HCT116 (cell line): ENCODE results near the gene CORO7. TPM values are rescaled to one million over a fixed set of nuclear protein-coding genes. Genes with fewer than 3 reads are reported as not detected.

Experiments
- ATAC-seq: fragments of 200-7000 bp; cut with Tn5 transposase; 2 replicates; pipeline ENCODE4 v1.9.1; 2020; ENCODE audit warnings: mild to moderate bottlenecking, moderate library complexity
- BruUV-seq: library from RNA; stranded (reverse); fragments of 400-500 nt; replicated peaks from 2 replicates; lab custom pipeline; 2021; lab: Mats Ljungman, UMichigan
- CTCF ChIA-PET: fragments of 300-600 bp; sonication (Branson Sonifier 250); formaldehyde crosslinking; loops from one replicate; lab custom pipeline; 2021; ENCODE audit warnings: antibody characterized with exemption; lab: Charles Lee
- POLR2A ChIA-PET: fragments of 300-600, 350-600 bp; sonication (Branson Sonifier 250); formaldehyde crosslinking; loops from one replicate; lab custom pipeline; 2021; ENCODE audit warnings: antibody characterized with exemption; lab: Charles Lee
- RAD21 ChIA-PET, 2 experiments: fragments of 300-600 bp; sonication (Branson Sonifier 250); formaldehyde crosslinking; loops; one replicate each; lab custom pipeline; 2023; ENCODE audit warnings: low total read pairs in 2 of 2; ENCODE audit not compliant: uncharacterized antibody in 2 of 2, unreplicated experiment in 2 of 2, low non-redundant PET in 1 of 2; lab: Charles Lee
- DNase-seq: peaks from one replicate; pipeline ENCODE4 v3.0.0-alpha.2; 2010; ENCODE audit warnings: low read depth, low spot score
- H2AFZ ChIP-seq: fragments of 200-600 bp; shearing (Covaris generic), sonication (generic); 2 replicates; pipeline ENCODE4 v1.6.1; 2017; ENCODE audit warnings: low read depth, mixed run types, mixed read lengths, antibody characterized with exemption, low read length; ENCODE audit not compliant: poor library complexity, severe bottlenecking
- H3K27ac ChIP-seq: 2 replicates; pipeline ENCODE4 v1.5.1; 2012; ENCODE audit warnings: low read depth, low read length
- H3K27me3 ChIP-seq: fragments of 200-600 bp; sonication (generic); 2 replicates; pipeline ENCODE4 v1.6.1; 2016; ENCODE audit warnings: mixed run types, low read length, mixed read lengths; ENCODE audit not compliant: insufficient read depth
- H3K36me3 ChIP-seq, 2 experiments: fragments of 200-500 bp in 1 of 2; fragments of 200-600 bp in 1 of 2; sonication (Bioruptor generic) in 1 of 2; sonication (generic) in 1 of 2; 2 replicates each; pipeline versions ENCODE4 v1.5.1 to v1.6.1; 2014 to 2016; ENCODE audit warnings: low read length in 2 of 2, inconsistent platforms in 1 of 2, mixed read lengths in 1 of 2, mixed run types in 1 of 2; ENCODE audit not compliant: insufficient read depth in 2 of 2, control insufficient read depth in 1 of 2
- H3K4me1 ChIP-seq, 2 experiments: fragments of 200-600 bp in 1 of 2; sonication (generic) in 1 of 2; 2 replicates each; pipeline versions ENCODE4 v1.5.1 to v1.6.1; 2012 to 2017; ENCODE audit warnings: low read length in 2 of 2, inconsistent platforms in 1 of 2, mild to moderate bottlenecking in 1 of 2, mixed read lengths in 1 of 2, mixed run types in 1 of 2, moderate library complexity in 1 of 2; ENCODE audit not compliant: insufficient read depth in 2 of 2, control insufficient read depth in 1 of 2
- H3K4me2 ChIP-seq: fragments of 200-600 bp; sonication (generic); 2 replicates; pipeline ENCODE4 v1.6.1; 2017; ENCODE audit warnings: mixed run types, low read length, mixed read lengths
- H3K4me3 ChIP-seq, 2 experiments: fragments of 200-600 bp in 1 of 2; sonication (generic) in 1 of 2; replicated peaks in 1 of 2; 2 replicates each; pipeline ENCODE4 v1.5.1; 2011 to 2016; ENCODE audit warnings: low read length in 2 of 2, control low read depth in 1 of 2, low read depth in 1 of 2, mild to moderate bottlenecking in 1 of 2, mixed read lengths in 1 of 2, mixed run types in 1 of 2
- H3K79me2 ChIP-seq: fragments of 200-600 bp; sonication (generic); 2 replicates; pipeline ENCODE4 v1.6.1; 2017; ENCODE audit warnings: mild to moderate bottlenecking, mixed run types, low read length, moderate library complexity, mixed read lengths; ENCODE audit not compliant: insufficient read depth
- H3K9ac ChIP-seq: fragments of 200-600 bp; sonication (generic); 2 replicates; pipeline ENCODE4 v1.6.1; 2016; ENCODE audit warnings: low read length, mixed read lengths
- H3K9me2 ChIP-seq: fragments of 200-600 bp; sonication (generic), shearing (Covaris generic); 2 replicates; pipeline ENCODE4 v1.6.1; 2017; ENCODE audit warnings: mixed run types, mild to moderate bottlenecking, moderate library complexity; ENCODE audit not compliant: insufficient read depth
- H3K9me3 ChIP-seq, 2 experiments: fragments of 200-500 bp in 1 of 2; fragments of 200-600 bp in 1 of 2; sonication (Bioruptor generic) in 1 of 2; sonication (generic) in 1 of 2; 2 replicates each; pipeline ENCODE4 v1.6.1; 2014 to 2017; ENCODE audit warnings: low read length in 2 of 2, mixed read lengths in 2 of 2, inconsistent platforms in 1 of 2, low read depth in 1 of 2, mild to moderate bottlenecking in 1 of 2, mixed run types in 1 of 2, moderate library complexity in 1 of 2; ENCODE audit not compliant: control insufficient read depth in 1 of 2, insufficient read depth in 1 of 2
- H4K20me1 ChIP-seq: fragments of 200-600 bp; sonication (generic), shearing (Covaris generic); 2 replicates; pipeline ENCODE4 v1.6.1; 2017; ENCODE audit warnings: mixed run types, mild to moderate bottlenecking, moderate library complexity; ENCODE audit not compliant: insufficient read depth
- EZH2 ChIP-seq: fragments of 200-600 bp; sonication (generic); IDR thresholded peaks from 2 replicates; pipeline ENCODE4 v1.6.1; 2017; ENCODE audit warnings: antibody characterized with exemption, mixed run types
- POLR2A ChIP-seq: IDR thresholded peaks from 2 replicates; pipeline ENCODE4 v1.7.0; 2011; ENCODE audit warnings: borderline replicate concordance; ENCODE audit not compliant: insufficient read depth, insufficient read length; ENCODE audit errors: extremely low read depth
- POLR2AphosphoS5 ChIP-seq: IDR thresholded peaks from 2 replicates; pipeline ENCODE4 v1.6.1; 2011; ENCODE audit warnings: mild to moderate bottlenecking, low read depth, low read length, moderate library complexity
- SP1 ChIP-seq: IDR thresholded peaks from 2 replicates; pipeline ENCODE4 v1.6.1; 2012; ENCODE audit warnings: low read depth
- ZBTB33 ChIP-seq: IDR thresholded peaks from 2 replicates; pipeline ENCODE4 v1.6.1; 2011; ENCODE audit warnings: mild to moderate bottlenecking, low read length, moderate library complexity; ENCODE audit not compliant: insufficient replicate concordance; ENCODE audit errors: extremely low read depth
- intact Hi-C: fragments of 100-400 bp; cut with micrococcal nuclease; formaldehyde crosslinking; loops from 2 replicates; pipeline ENCODE4 v1.10.0; 2022
- total RNA-seq: library from RNA; stranded (reverse); gene quantifications from one replicate; pipeline ENCODE4 v1.2.1, GENCODE V29; 2021; ENCODE audit not compliant: unreplicated experiment
- TF ChIP-seq, protein P1 (sequence below): IDR thresholded peaks from 2 replicates; pipeline ENCODE4 v1.6.1; 2012; ENCODE audit warnings: low read depth

CORO7 gene
- total RNA-seq, 1 experiment from 2014 or later = 21.3 TPM

DNA sequence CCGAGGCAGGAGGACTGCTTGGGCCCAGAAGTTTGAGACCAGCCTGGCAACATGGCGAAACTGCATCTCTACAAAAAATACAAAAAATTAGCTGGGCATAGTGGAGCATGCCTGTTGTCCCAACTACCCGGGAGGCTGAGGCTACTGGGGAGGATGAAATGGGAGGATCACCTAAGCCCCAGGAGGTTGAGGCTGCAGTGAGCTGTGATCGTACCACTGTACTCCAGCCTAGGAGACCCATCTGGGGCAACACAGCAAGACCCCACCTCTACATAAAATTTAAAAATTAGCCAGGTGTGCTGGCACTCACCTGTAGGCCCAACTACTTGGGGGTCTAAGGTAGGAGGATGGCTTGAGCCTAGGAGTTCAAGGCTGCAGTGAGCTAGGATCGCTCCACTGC, 67.1 kb downstream of the CORO7 start (continued):
- TF ChIP-seq, protein P1, sequence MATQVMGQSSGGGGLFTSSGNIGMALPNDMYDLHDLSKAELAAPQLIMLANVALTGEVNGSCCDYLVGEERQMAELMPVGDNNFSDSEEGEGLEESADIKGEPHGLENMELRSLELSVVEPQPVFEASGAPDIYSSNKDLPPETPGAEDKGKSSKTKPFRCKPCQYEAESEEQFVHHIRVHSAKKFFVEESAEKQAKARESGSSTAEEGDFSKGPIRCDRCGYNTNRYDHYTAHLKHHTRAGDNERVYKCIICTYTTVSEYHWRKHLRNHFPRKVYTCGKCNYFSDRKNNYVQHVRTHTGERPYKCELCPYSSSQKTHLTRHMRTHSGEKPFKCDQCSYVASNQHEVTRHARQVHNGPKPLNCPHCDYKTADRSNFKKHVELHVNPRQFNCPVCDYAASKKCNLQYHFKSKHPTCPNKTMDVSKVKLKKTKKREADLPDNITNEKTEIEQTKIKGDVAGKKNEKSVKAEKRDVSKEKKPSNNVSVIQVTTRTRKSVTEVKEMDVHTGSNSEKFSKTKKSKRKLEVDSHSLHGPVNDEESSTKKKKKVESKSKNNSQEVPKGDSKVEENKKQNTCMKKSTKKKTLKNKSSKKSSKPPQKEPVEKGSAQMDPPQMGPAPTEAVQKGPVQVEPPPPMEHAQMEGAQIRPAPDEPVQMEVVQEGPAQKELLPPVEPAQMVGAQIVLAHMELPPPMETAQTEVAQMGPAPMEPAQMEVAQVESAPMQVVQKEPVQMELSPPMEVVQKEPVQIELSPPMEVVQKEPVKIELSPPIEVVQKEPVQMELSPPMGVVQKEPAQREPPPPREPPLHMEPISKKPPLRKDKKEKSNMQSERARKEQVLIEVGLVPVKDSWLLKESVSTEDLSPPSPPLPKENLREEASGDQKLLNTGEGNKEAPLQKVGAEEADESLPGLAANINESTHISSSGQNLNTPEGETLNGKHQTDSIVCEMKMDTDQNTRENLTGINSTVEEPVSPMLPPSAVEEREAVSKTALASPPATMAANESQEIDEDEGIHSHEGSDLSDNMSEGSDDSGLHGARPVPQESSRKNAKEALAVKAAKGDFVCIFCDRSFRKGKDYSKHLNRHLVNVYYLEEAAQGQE = no peak
- TF ChIP-seq EZH2 (no peak), SP1 (no peak), ZBTB33 (no peak), POLR2AphosphoS5 (no peak)

GRCh38 chr16:4347765-4348509, 68.5 kb downstream of the CORO7 start:
- Histone ChIP-seq H3K4me3 (no peak overlapping the region), H3K9ac (no peak overlapping the region), H3K27ac (no peak overlapping the region), H3K4me1 (peaks cover 7 to 19% of the 10 kb centered on the region in 2 experiments), H3K9me2 (no peaks in the 10 kb centered on the region), H3K4me2 (no peak overlapping the region), H3K9me3 (no peaks in the 10 kb centered on the region), H4K20me1 (peaks cover 9% of the 10 kb centered on the region; the same call in 1 of the 2 replicates), H3K36me3 (peaks cover 2 to 9% of the 10 kb centered on the region in 2 experiments; a peak in 2 of 4 replicates)
- ATAC-seq = no peak
- TSS peak; percentile 25 for BruUV-seq
- TF ChIP-seq, protein P1 = no peak
- TF ChIP-seq POLR2A (no peak), ZBTB33 (no peak)
- TF ChIP-seq, all 23 proteins: peak for 0
- POLR2A ChIA-PET = no interaction called here
- Histone ChIP-seq H3K79me2 (peaks cover 82% of the 10 kb centered on the region), H3K27me3 (no peaks in the 10 kb centered on the region), H2AFZ (no peak overlapping the region)
- RAD21 ChIA-PET = no interaction called here
- DNase-seq = no peak
- intact Hi-C loops = no loop called here
- CTCF ChIA-PET = no interaction called here
